Neural cell (in vitro differentiated cells): Measurements from ENCODE around the gene FBP2. TPM values are rescaled to one million over a fixed set of nuclear protein-coding genes. Genes with fewer than 3 reads are reported as not detected.

ENCODE experiments used
- H2AFZ ChIP-seq: fragments of 200-600, 300-800 bp; sonication (generic), shearing (Covaris generic); 2 replicates; pipeline ENCODE4 v1.6.0; 2014; ENCODE audit warnings: low read depth, mild to moderate bottlenecking, antibody characterized with exemption, low read length, moderate library complexity
- H3F3A ChIP-seq: fragments of 200-600 bp; shearing (Covaris generic); 2 replicates; pipeline ENCODE4 v1.6.1; 2016; ENCODE audit warnings: mild to moderate bottlenecking, moderate library complexity, mixed read lengths, antibody characterized with exemption, low read length; ENCODE audit not compliant: insufficient read depth, poor library complexity, severe bottlenecking
- H3K27ac ChIP-seq: fragments of 200-600, 300-800 bp; sonication (generic), shearing (Covaris generic); 2 replicates; pipeline ENCODE4 v1.5.1; 2014; ENCODE audit warnings: mild to moderate bottlenecking, low read length, moderate library complexity
- H3K27me3 ChIP-seq: fragments of 300-800, 200-600 bp; sonication (generic), shearing (Covaris generic); 2 replicates; pipeline ENCODE4 v1.6.0; 2014; ENCODE audit warnings: mild to moderate bottlenecking, low read depth, low read length, moderate library complexity; ENCODE audit not compliant: insufficient read depth
- H3K36me3 ChIP-seq: fragments of 300-800, 200-600 bp; sonication (generic), shearing (Covaris generic); 2 replicates; pipeline ENCODE4 v1.5.1; 2014; ENCODE audit warnings: mild to moderate bottlenecking, antibody characterized with exemption, low read length, moderate library complexity; ENCODE audit not compliant: insufficient read depth
- H3K4me2 ChIP-seq: fragments of 300-800, 200-600 bp; sonication (generic), shearing (Covaris generic); 2 replicates; pipeline ENCODE4 v1.6.0; 2014; ENCODE audit warnings: mild to moderate bottlenecking, low read length
- H3K4me3 ChIP-seq: fragments of 300-800, 200-600 bp; sonication (generic), shearing (Covaris generic); 2 replicates; pipeline ENCODE4 v1.5.1; 2014; ENCODE audit warnings: mild to moderate bottlenecking, low read length, moderate library complexity
- H3K79me2 ChIP-seq: fragments of 200-600 bp; shearing (Covaris generic); replicated peaks from 2 replicates; pipeline ENCODE4 v1.6.0; 2014; ENCODE audit warnings: mild to moderate bottlenecking, low read length, moderate library complexity; ENCODE audit not compliant: insufficient read depth
- H3K9ac ChIP-seq: fragments of 300-800, 200-600 bp; sonication (generic), shearing (Covaris generic); 2 replicates; pipeline ENCODE4 v1.6.1; 2016; ENCODE audit warnings: mild to moderate bottlenecking, low read length, mixed read lengths
- H3K9me2 ChIP-seq: fragments of 200-600 bp; shearing (Covaris generic); 2 replicates; pipeline ENCODE4 v1.6.1; 2016; ENCODE audit warnings: mild to moderate bottlenecking, low read length, mixed read lengths; ENCODE audit not compliant: insufficient read depth
- H3K9me3 ChIP-seq: fragments of 200-600, 300-800 bp; sonication (generic), shearing (Covaris generic); 2 replicates; pipeline ENCODE4 v1.6.1; 2016; ENCODE audit warnings: mild to moderate bottlenecking, mixed run types, low read length, moderate library complexity, mixed read lengths
- H4K20me1 ChIP-seq: fragments of 200-600 bp; shearing (Covaris generic); 2 replicates; pipeline ENCODE4 v1.6.1; 2016; ENCODE audit warnings: mild to moderate bottlenecking, mixed run types; ENCODE audit not compliant: insufficient read depth
- EP300 ChIP-seq: fragments of 450-650 bp; conservative IDR thresholded peaks from 2 replicates; pipeline ENCODE4 v1.6.1; 2014; ENCODE audit warnings: antibody characterized with exemption, mild to moderate bottlenecking, moderate library complexity; ENCODE audit not compliant: poor library complexity, severe bottlenecking
- EZH2 ChIP-seq: fragments of 200-600, 300-800 bp; shearing (Covaris generic), sonication (generic); IDR thresholded peaks from 2 replicates; pipeline ENCODE4 v1.6.1; 2014; ENCODE audit warnings: antibody characterized with exemption, low read length, borderline replicate concordance, mild to moderate bottlenecking; ENCODE audit not compliant: insufficient read depth, poor library complexity, severe bottlenecking
- MXI1 ChIP-seq: fragments of 450-650 bp; conservative IDR thresholded peaks from 2 replicates; pipeline ENCODE4 v1.6.1; 2014; ENCODE audit warnings: antibody characterized with exemption, mild to moderate bottlenecking; ENCODE audit not compliant: poor library complexity, severe bottlenecking
- POLR2AphosphoS5 ChIP-seq: IDR thresholded peaks from 2 replicates; pipeline ENCODE4 v1.6.1; 2012
- RAD21 ChIP-seq: fragments of 450-650 bp; conservative IDR thresholded peaks from 2 replicates; pipeline ENCODE4 v1.6.1; 2014; ENCODE audit warnings: antibody characterized with exemption, mild to moderate bottlenecking, moderate library complexity
- SMC3 ChIP-seq: fragments of 450-650 bp; conservative IDR thresholded peaks from 2 replicates; pipeline ENCODE4 v1.6.1; 2014; ENCODE audit warnings: antibody characterized with exemption, mild to moderate bottlenecking, moderate library complexity; ENCODE audit not compliant: poor library complexity
- TAF1 ChIP-seq: IDR thresholded peaks from 2 replicates; pipeline ENCODE4 v1.6.1; 2012; ENCODE audit warnings: low read depth
- polyA plus RNA-seq: library from polyadenylated mRNA; depleted of rRNA; stranded (reverse); fragments of >200 nt; gene quantifications from 2 replicates; pipeline ENCODE4 v1.2.3, GENCODE V29; 2014
- TF ChIP-seq, protein P1 (sequence below): fragments of 450-650 bp; IDR thresholded peaks from 2 replicates; pipeline ENCODE4 v1.5.1; 2014; ENCODE audit warnings: antibody characterized with exemption, mild to moderate bottlenecking, moderate library complexity; ENCODE audit not compliant: poor library complexity, severe bottlenecking
- TF ChIP-seq, protein P2 (sequence below): IDR thresholded peaks from 2 replicates; pipeline ENCODE4 v1.6.1; 2012; ENCODE audit warnings: borderline replicate concordance

The FBP2 gene
- polyA plus RNA-seq, 1 donor from 2014 or later: not detected

DNA sequence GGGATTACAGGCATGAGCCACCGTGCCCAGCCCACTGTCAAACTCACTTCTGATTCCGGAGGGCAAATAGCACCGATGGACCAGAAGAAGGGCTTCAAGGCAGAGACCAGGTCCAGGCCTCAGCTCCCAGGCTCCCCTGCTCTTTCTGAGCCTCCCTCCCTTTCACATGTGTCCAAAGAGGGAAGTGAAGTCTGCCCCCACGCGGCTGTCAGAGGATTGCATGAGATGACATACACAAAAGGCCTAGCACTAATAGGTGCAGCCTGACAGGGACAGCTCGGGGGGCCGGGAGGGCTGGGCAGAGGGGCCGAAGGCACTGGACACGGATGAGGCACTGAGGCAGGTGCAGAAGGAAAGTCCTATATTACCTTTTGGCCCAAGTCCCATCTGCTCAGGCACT, 29.6 kb upstream of the FBP2 start:
- no peaks in the 10 kb centered on the region for H3K36me3 ChIP-seq
- no peak overlapping the region for H3K4me3 ChIP-seq
- no peaks in the 10 kb centered on the region for H3F3A ChIP-seq
- no peaks in the 10 kb centered on the region for H3K9me2 ChIP-seq
- no peaks in the 10 kb centered on the region for H3K79me2 ChIP-seq
- no peak overlapping the region for H3K9ac ChIP-seq
- H3K27ac ChIP-seq: no peak overlapping the region
- H4K20me1 ChIP-seq: no peaks in the 10 kb centered on the region
- H3K4me2 ChIP-seq: no peak overlapping the region
- no peak for TF ChIP-seq EZH2
- no peak for TF ChIP-seq TAF1
- TF ChIP-seq RAD21: no peak
- TF ChIP-seq, protein P1, sequence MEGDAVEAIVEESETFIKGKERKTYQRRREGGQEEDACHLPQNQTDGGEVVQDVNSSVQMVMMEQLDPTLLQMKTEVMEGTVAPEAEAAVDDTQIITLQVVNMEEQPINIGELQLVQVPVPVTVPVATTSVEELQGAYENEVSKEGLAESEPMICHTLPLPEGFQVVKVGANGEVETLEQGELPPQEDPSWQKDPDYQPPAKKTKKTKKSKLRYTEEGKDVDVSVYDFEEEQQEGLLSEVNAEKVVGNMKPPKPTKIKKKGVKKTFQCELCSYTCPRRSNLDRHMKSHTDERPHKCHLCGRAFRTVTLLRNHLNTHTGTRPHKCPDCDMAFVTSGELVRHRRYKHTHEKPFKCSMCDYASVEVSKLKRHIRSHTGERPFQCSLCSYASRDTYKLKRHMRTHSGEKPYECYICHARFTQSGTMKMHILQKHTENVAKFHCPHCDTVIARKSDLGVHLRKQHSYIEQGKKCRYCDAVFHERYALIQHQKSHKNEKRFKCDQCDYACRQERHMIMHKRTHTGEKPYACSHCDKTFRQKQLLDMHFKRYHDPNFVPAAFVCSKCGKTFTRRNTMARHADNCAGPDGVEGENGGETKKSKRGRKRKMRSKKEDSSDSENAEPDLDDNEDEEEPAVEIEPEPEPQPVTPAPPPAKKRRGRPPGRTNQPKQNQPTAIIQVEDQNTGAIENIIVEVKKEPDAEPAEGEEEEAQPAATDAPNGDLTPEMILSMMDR: no peak
- TF ChIP-seq POLR2AphosphoS5: no peak
- no peak for TF ChIP-seq SMC3
- no peak for TF ChIP-seq MXI1
- TF ChIP-seq EP300: no peak
- TF ChIP-seq, protein P2, sequence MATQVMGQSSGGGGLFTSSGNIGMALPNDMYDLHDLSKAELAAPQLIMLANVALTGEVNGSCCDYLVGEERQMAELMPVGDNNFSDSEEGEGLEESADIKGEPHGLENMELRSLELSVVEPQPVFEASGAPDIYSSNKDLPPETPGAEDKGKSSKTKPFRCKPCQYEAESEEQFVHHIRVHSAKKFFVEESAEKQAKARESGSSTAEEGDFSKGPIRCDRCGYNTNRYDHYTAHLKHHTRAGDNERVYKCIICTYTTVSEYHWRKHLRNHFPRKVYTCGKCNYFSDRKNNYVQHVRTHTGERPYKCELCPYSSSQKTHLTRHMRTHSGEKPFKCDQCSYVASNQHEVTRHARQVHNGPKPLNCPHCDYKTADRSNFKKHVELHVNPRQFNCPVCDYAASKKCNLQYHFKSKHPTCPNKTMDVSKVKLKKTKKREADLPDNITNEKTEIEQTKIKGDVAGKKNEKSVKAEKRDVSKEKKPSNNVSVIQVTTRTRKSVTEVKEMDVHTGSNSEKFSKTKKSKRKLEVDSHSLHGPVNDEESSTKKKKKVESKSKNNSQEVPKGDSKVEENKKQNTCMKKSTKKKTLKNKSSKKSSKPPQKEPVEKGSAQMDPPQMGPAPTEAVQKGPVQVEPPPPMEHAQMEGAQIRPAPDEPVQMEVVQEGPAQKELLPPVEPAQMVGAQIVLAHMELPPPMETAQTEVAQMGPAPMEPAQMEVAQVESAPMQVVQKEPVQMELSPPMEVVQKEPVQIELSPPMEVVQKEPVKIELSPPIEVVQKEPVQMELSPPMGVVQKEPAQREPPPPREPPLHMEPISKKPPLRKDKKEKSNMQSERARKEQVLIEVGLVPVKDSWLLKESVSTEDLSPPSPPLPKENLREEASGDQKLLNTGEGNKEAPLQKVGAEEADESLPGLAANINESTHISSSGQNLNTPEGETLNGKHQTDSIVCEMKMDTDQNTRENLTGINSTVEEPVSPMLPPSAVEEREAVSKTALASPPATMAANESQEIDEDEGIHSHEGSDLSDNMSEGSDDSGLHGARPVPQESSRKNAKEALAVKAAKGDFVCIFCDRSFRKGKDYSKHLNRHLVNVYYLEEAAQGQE: no peak
- no peaks in the 10 kb centered on the region for H3K27me3 ChIP-seq
- H3K9me3 ChIP-seq: no peaks in the 10 kb centered on the region
- H2AFZ ChIP-seq: no peak overlapping the region

DNA sequence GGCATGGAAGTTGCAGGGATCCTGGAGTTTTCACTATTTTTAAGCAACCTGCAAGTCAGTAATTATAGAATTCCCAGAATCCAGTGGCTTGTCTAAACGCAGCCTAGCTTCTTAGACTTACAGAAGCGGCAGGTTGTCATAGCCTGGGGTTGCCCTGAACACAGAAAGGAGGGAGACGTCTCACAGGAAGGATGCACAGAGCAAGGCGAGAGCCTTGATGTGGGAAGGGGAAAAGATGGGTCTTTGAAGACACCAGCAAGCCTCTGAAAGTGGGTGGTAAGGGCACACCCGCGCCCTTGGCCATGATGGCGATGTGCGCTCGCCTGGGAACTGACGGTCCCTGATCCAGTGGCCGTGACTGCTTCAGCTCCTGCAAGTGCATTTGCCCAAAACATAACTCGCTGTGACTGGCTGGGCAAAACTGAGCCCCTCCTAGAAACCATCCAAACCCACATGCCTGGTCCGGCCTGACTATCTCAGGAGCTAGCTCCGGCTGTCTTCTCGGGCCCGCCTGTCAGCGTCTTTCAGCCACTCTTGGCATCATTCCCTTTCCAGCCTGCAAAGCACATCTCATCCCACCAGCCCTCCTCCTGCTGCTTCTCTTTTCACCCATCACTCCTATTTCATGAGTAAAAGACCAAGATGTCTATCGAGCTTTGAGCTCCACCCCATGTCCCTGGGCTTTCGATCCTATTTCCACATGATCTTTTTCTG, 28.6 kb upstream of the FBP2 start:
- H3K4me2 ChIP-seq: no peak overlapping the region
- no peak overlapping the region for H3K27ac ChIP-seq
- H3K36me3 ChIP-seq: no peaks in the 10 kb centered on the region
- no peaks in the 10 kb centered on the region for H3K27me3 ChIP-seq
- no peaks in the 10 kb centered on the region for H4K20me1 ChIP-seq
- H3K9ac ChIP-seq: no peak overlapping the region
- H3K4me3 ChIP-seq: no peak overlapping the region
- no peaks in the 10 kb centered on the region for H3K79me2 ChIP-seq
- no peak for TF ChIP-seq TAF1
- TF ChIP-seq, protein P1: no peak
- TF ChIP-seq POLR2AphosphoS5: no peak
- no peak for TF ChIP-seq SMC3
- TF ChIP-seq EZH2: no peak
- TF ChIP-seq EP300: no peak
- no peak for TF ChIP-seq MXI1
- TF ChIP-seq RAD21: no peak
- TF ChIP-seq, protein P2: no peak
- no peaks in the 10 kb centered on the region for H3F3A ChIP-seq
- no peaks in the 10 kb centered on the region for H3K9me3 ChIP-seq
- H3K9me2 ChIP-seq: no peaks in the 10 kb centered on the region
- no peak overlapping the region for H2AFZ ChIP-seq
